VCaP (cell line): ENCODE data around the gene SLC45A3.
A peak's percentile ranks its signal among the peaks of the same experiment; 100 is the strongest.

ENCODE experiments used
- H3K27ac ChIP-seq: fragments of 450-650 bp; 2 replicates; pipeline ENCODE4 v1.5.1; 2017
- TF ChIP-seq, protein P1 (sequence below): fragments of 450-650 bp; conservative IDR thresholded peaks from 2 replicates; pipeline ENCODE4 v1.5.1; 2017; ENCODE audit warnings: mild to moderate bottlenecking, moderate library complexity

Gene SLC45A3

DNA sequence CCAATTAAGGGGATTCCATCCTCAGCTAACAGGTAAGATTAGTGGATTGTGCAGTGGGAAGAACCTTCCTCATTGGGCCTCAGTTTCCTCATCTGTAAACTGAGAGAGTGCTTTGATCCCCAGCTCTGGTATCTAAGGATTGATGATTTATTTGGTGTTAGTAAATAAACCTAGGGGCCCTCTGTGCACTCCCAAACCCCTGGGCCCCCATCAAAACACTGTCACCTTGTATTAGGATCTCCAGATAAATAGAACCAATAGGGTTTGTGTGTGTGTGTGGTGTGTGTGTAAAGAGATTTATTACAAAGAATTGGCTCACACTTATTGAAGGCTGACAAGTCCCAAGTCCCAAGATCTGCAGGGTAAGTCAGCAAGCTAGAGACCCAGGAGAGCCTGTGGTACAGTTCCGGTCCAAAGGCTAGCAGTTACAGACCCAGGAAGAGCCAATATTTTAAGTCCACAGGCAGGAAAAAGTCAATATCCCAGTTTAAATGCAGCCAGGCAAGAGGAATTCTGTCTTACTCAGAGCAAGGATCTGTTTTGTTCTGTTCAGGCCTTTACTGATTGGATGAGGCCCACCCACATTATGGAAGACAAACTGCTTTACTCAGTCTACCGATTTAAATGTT lies 37.5 kb downstream of the SLC45A3 start:
- peak overlapping the region; percentile 27; the same call in 1 of the 2 replicates for H3K27ac ChIP-seq

DNA sequence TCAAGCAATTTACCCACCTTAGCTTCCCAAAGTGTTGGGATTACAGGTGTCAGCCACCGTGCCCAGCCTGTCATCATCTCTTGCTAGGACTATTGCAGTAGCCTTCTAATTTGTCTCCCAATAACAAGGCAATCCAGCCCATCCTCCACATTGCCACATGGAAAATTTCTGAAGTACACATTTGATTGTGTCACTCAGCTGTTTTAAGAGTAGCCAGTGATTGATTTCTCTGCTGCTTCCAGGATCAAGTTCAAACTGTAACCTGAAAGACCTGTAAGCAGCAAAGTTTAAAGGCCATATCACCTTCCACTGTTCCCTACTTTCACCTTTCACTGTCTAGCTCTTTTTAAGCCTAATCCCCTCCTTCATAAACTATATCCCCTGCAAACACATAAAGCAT lies 40.7 kb downstream of the SLC45A3 start:
- peak overlapping the region; percentile 98 for H3K27ac ChIP-seq
- TF ChIP-seq, protein P1, sequence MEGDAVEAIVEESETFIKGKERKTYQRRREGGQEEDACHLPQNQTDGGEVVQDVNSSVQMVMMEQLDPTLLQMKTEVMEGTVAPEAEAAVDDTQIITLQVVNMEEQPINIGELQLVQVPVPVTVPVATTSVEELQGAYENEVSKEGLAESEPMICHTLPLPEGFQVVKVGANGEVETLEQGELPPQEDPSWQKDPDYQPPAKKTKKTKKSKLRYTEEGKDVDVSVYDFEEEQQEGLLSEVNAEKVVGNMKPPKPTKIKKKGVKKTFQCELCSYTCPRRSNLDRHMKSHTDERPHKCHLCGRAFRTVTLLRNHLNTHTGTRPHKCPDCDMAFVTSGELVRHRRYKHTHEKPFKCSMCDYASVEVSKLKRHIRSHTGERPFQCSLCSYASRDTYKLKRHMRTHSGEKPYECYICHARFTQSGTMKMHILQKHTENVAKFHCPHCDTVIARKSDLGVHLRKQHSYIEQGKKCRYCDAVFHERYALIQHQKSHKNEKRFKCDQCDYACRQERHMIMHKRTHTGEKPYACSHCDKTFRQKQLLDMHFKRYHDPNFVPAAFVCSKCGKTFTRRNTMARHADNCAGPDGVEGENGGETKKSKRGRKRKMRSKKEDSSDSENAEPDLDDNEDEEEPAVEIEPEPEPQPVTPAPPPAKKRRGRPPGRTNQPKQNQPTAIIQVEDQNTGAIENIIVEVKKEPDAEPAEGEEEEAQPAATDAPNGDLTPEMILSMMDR: no peak

More for the DNA sequence above, 37.5 kb downstream of the SLC45A3 start:
- TF ChIP-seq, protein P1: no peak

DNA sequence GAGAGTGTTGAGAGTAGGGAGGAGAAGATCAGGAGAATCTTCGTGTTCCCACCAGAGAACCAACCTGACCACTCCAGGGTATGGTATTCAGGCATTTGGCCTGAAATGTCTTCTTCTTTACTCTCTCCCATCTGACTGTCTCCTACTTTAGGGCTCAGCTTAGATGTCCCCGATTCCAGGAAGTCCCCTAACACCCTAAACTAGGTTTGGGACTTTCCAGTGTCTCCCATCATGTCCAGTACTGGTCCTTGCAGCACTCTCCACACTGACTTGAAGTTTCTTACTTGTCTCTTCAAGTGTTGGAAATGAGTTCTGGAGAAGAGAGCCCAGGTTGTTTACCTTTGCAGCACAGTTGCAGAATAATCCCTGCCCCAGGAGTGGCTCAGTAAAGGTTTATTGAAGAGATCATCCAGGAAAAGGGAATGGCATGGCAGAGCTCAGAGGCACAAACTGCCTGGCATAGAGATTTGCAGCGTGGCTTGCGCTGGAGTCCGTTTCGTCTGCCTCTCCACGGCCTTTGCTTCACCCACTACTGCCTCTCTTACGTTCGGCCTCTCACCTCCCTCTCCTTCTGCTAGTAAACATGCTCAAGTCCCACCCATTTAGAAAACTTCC lies 42.3 kb downstream of the SLC45A3 start:
- TF ChIP-seq, protein P1: no peak
- peak overlapping the region; percentile 98 for H3K27ac ChIP-seq

DNA sequence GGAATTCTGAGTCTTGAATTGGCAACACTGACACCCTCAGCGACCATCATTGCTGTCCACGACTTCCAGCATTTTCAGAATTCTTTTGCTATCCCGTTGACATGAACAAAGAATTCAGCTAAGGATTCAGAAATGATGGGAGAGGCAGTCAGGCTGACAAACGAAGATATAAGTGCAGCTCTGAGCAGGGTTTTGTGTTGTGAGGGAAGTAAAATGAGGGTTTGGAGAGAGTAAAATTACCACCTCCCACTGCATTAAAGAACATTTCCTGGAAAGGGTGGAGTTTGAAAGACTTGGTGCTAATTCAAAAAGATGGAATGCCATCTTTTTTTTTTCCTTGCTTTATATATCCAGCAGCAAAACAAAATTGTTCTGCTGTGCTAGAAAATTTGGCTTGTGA lies 43.6 kb downstream of the SLC45A3 start:
- TF ChIP-seq, protein P1: no peak
- H3K27ac ChIP-seq: peak overlapping the region; percentile 98

DNA sequence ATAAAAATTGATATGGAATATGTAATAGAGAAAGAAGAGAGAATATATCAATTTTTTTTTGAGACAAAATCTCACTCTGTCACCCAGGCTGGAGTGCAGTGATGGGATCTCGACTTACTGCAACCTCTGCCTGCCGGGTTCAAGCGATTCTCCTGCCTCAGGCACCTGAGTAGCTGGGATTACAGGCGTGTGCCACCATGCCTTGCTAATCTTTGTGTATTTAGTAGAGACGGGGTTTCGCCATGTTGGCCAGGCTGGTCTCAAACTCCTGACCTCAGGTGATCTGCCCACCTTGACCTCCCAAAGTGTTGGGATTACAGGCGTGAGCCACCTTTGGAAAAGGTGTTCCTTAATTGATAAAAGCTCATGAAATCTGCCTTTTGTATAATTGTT lies 44.2 kb downstream of the SLC45A3 start:
- peak overlapping the region; percentile 98 for H3K27ac ChIP-seq

DNA sequence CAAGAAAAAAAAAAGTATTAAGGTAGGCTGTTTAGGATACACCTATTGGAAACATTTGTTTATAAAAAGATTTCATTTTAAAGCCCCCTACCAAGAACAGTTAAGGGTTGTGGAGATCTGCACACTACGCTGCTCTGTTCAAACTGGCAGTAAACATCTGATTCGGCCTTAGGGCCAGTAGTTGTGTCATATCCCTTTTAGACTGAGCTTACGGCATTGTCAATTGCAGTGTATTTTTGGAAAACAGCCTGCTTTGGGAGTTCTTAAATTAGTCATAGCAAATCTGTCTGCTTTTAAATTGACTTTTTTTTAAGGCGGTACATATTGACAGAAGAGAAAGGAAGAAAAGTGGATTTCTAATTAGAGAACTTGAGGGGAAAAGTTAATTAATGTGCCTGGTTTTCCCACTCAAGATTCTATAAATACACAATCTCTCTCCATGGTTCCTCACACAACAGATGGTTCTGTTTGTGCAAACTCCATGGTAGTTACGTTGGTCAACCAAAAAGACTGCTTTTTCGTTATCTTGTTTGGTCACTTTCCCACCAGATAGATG lies 46.8 kb downstream of the SLC45A3 start:
- TF ChIP-seq, protein P1: no peak
- peak overlapping the region; percentile 98 for H3K27ac ChIP-seq

DNA sequence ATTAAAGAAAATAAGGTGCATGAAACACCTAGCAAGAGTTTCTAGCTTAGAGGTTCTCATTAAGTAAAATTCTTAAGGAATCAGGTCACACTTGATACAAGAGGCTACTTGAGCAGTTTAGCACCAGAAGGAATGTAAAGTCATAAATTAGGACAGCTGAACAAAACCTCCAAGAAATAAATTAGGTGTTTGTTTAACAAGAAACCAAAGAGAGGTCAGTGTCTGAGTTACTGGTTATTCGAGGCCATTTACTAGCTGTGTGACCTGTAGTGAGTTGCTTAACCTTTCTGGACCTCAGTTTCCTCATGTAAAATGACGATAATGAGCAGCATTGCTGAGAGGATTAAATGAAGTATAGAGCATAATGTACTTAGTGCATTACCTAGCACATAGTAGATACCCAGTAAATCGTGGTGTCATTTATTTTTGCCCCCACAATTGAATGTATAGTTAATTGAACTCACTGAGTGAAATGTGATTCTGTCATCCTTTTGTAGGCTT lies 47.6 kb downstream of the SLC45A3 start:
- peak overlapping the region; percentile 98 for H3K27ac ChIP-seq
- TF ChIP-seq, protein P1: no peak
